Parathyroid adenoma (tissue), 2 donors: ENCODE data around the gene ZAP70.
"Not testable (repeated sequence)": the region's sequence is repeated elsewhere in the genome, so short reads cannot be mapped to it uniquely, and the experiment has no call there.

ENCODE experiments used
- H2AFZ ChIP-seq: fragments of 300-600 bp; sonication (generic); one replicate; pipeline ENCODE4 v1.7.0; 2017; ENCODE audit warnings: antibody characterized with exemption, mild to moderate bottlenecking
- H3K27ac ChIP-seq: fragments of 300-600 bp; sonication (generic); one replicate; pipeline ENCODE4 v1.7.0; 2017
- H3K27me3 ChIP-seq: fragments of 300-600 bp; sonication (generic); one replicate; pipeline ENCODE4 v1.7.0; 2017; ENCODE audit warnings: low read length; ENCODE audit not compliant: control insufficient read depth, insufficient read depth
- H3K36me3 ChIP-seq: fragments of 300-600 bp; sonication (generic); one replicate; pipeline ENCODE4 v1.7.0; 2017; ENCODE audit warnings: low read length; ENCODE audit not compliant: control insufficient read depth, insufficient read depth
- H3K4me1 ChIP-seq: fragments of 300-600 bp; sonication (generic); one replicate; pipeline ENCODE4 v1.7.0; 2017; ENCODE audit warnings: control low read depth
- H3K4me2 ChIP-seq: fragments of 300-600 bp; sonication (generic); one replicate; pipeline ENCODE4 v1.7.0; 2017; ENCODE audit warnings: low read length
- H3K4me3 ChIP-seq: fragments of 300-600 bp; sonication (generic); one replicate; pipeline ENCODE4 v1.7.0; 2017; ENCODE audit warnings: low read depth, low read length
- H3K79me2 ChIP-seq: fragments of 300-600 bp; sonication (generic); one replicate; pipeline ENCODE4 v1.7.0; 2017; ENCODE audit warnings: control low read depth
- H3K9ac ChIP-seq: fragments of 300-600 bp; sonication (generic); one replicate; pipeline ENCODE4 v1.7.0; 2017; ENCODE audit warnings: mild to moderate bottlenecking
- H3K9me3 ChIP-seq: fragments of 300-600 bp; sonication (generic); one replicate; pipeline ENCODE4 v1.7.0; 2017; ENCODE audit warnings: low read length; ENCODE audit not compliant: control insufficient read depth
- CTCF ChIP-seq: fragments of 300-600 bp; sonication (generic); IDR thresholded peaks from one replicate; pipeline ENCODE4 v1.7.0; 2017; ENCODE audit warnings: antibody characterized with exemption, mild to moderate bottlenecking
- donor health status: primary hyperparathyroidism.

ZAP70 gene

DNA sequence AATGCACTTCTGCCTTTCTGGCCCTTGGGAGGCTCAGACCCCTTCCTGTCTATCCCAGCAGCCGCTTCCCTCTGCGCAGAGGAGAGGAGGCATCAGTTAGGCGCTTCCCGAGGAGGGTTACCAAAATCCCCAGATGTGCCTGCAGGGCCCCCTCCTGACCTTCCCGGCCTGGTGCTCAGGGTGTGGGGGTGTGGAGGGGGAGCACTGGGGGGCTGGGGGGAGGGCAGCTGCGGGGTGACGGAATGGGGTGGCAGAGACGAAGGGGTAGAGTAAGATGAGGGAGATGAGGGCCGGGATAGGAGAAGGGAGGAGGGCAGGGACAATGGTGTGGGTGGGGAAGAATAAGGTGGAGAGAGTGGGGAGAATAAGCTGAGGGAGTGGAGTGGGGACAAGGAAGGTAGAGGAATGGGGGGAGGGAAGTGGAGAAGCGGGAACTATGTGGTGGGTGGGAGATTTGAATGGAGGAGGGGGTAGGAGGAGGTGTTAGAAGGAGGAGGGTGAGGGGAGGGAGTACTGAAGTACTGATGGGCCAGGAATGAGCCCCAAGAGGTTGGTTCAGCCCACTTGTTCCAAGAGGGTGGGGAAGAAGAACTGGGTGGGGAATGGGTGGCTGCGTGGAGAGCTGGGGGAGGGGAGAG, 6.5 kb upstream of the ZAP70 start:
- no peaks in the 10 kb centered on the region for H3K9me3 ChIP-seq
- no peak overlapping the region for H2AFZ ChIP-seq
- no peak overlapping the region for H3K4me2 ChIP-seq
- peaks cover 9% of the 10 kb centered on the region for H3K4me1 ChIP-seq
- no peak overlapping the region for H3K4me3 ChIP-seq
- H3K9ac ChIP-seq = no peak overlapping the region
- H3K27me3 ChIP-seq = no peaks in the 10 kb centered on the region
- TF ChIP-seq CTCF = no peak
- no peaks in the 10 kb centered on the region for H3K79me2 ChIP-seq
- no peak overlapping the region for H3K27ac ChIP-seq
- no peaks in the 10 kb centered on the region for H3K36me3 ChIP-seq

DNA sequence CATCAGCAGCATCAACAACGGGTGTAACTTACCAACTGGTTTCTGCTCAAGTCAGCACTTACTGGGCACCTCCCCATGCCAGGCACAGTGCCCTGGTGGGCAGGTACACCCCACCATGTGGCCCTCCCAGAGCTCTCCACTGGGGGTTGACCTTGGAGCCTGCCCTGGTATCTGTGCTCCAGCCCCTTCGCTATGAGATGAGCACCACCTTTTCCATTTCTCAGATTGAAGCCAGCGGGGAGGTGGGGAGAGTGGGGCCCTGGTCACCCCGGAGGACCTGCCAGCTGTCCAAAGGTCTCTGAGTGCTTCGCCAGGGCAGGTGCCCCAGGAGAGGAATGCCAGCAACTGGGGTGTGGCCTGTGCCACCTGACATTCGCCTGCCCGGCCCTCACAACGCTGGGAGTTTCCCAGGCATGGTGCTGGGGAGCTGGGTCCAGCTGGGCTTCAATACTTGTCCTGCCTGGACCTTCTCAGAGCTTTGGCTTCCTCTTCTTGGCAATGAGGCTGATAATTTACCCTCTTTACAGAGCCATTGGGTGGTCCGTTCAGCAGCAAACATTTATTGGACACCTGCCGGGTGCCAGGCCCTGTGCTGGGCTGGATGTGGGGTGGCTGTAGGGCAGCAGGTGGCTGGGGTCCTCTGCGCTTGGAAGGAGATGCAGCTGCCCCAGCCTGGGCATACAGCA, 5.9 kb upstream of the ZAP70 start:
- no peak overlapping the region for H2AFZ ChIP-seq
- no peaks in the 10 kb centered on the region for H3K79me2 ChIP-seq
- no peaks in the 10 kb centered on the region for H3K9me3 ChIP-seq
- TF ChIP-seq CTCF = no peak
- no peak overlapping the region for H3K4me3 ChIP-seq
- H3K4me2 ChIP-seq = no peak overlapping the region
- H3K36me3 ChIP-seq = no peaks in the 10 kb centered on the region
- no peak overlapping the region for H3K9ac ChIP-seq
- no peak overlapping the region for H3K27ac ChIP-seq
- no peaks in the 10 kb centered on the region for H3K27me3 ChIP-seq
- peaks cover 9% of the 10 kb centered on the region for H3K4me1 ChIP-seq

DNA sequence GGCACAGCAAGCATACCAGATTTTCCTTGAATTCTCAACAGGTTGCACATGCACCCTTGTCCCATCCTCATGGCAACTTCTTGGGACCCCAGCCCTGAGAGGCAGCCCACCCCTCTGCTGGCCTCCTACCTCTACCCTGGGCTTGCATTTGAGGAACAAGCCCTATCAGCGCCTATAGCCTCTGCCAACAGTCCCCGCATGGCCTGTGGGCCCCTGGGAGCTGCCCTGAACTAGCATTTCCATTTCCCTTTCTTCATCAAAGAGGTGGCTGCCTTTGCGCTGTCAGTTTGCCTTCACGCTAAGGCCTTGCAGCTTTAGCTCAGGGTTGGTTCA, 5.4 kb upstream of the ZAP70 start:
- Histone ChIP-seq H3K4me2 (no peak overlapping the region), H3K27me3 (no peaks in the 10 kb centered on the region), H3K9me3 (no peaks in the 10 kb centered on the region), H2AFZ (no peak overlapping the region), H3K4me3 (no peak overlapping the region), H3K4me1 (peaks cover 9% of the 10 kb centered on the region), H3K9ac (no peak overlapping the region), H3K27ac (no peak overlapping the region), H3K36me3 (no peaks in the 10 kb centered on the region), H3K79me2 (no peaks in the 10 kb centered on the region)
- no peak for TF ChIP-seq CTCF

- H3K4me1 ChIP-seq = peaks cover 9% of the 10 kb centered on the region
- H3K4me2 ChIP-seq = no peak overlapping the region
- no peaks in the 10 kb centered on the region for H3K79me2 ChIP-seq
- H2AFZ ChIP-seq = no peak overlapping the region
- H3K9me3 ChIP-seq = no peaks in the 10 kb centered on the region
- H3K27me3 ChIP-seq = no peaks in the 10 kb centered on the region
- H3K36me3 ChIP-seq = no peaks in the 10 kb centered on the region
- no peak overlapping the region for H3K27ac ChIP-seq
- no peak overlapping the region for H3K9ac ChIP-seq
- no peak overlapping the region for H3K4me3 ChIP-seq
- TF ChIP-seq CTCF = no peak
Observed at GRCh38 chr2:97708608-97709007, 4.8 kb upstream of the ZAP70 start.

DNA sequence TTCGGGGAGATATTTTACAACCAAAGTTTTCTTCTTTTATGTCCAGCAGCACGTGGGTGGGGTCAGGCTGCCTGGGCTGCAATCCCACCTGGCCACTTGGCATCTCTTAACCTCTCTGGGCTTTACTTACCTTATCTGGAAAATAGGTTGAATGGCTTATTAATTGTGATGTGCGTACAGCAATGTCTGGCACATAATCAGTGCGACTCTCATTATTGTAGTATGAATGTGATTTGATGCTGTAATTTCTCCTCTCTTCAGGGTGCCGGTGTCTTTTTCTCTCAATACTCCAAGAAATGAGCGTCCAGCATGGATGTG, 2.0 kb upstream of the ZAP70 start:
- H3K9me3 ChIP-seq = no peaks in the 10 kb centered on the region
- H3K4me2 ChIP-seq = peak overlapping the region; percentile 5
- TF ChIP-seq CTCF = no peak
- no peak overlapping the region for H2AFZ ChIP-seq
- H3K27ac ChIP-seq = no peak overlapping the region
- H3K36me3 ChIP-seq = no peaks in the 10 kb centered on the region
- H3K9ac ChIP-seq = no peak overlapping the region
- no peaks in the 10 kb centered on the region for H3K27me3 ChIP-seq
- H3K4me3 ChIP-seq = no peak overlapping the region
- H3K79me2 ChIP-seq = no peaks in the 10 kb centered on the region
- peaks cover 9% of the 10 kb centered on the region for H3K4me1 ChIP-seq

DNA sequence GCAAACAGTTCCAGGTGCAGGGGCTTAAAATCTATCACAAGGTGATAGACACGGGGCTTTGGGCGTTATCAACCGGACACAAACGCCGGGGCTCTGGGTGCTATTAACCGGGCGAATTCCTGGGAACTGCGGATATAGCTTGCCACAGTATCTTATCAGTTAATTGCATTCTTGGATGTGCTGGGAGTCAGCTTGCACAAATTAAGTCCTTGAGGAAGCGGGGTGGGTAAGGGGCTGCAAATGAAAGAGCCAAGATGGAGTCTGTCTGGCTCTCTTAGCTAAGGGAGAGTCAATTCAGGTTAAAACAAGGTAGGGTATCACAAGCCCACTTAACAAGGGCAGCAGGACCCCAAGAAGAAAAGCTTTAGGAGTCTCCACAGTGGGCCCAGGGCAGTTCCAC, 1.2 kb upstream of the ZAP70 start:
- H3K4me3 ChIP-seq, H3K4me1 ChIP-seq, H3K4me2 ChIP-seq, H3K27ac ChIP-seq, H3K9ac ChIP-seq, H2AFZ ChIP-seq, H3K79me2 ChIP-seq, H3K27me3 ChIP-seq, H3K9me3 ChIP-seq, H3K36me3 ChIP-seq: not testable (repeated sequence)
